Common myeloid progenitor, CD34-positive (primary cell): Measurements from ENCODE around the gene IGF2BP2.

Source experiments
- CTCF ChIA-PET: fragments of 350-600 bp; sonication (Branson Sonifier 250); formaldehyde crosslinking; loops from one replicate; lab custom pipeline; 2021; ENCODE audit warnings: antibody characterized with exemption; lab: Charles Lee
- POLR2A ChIA-PET: fragments of 350-600 bp; sonication (Branson Sonifier 250); formaldehyde crosslinking; loops from one replicate; lab custom pipeline; 2021; ENCODE audit warnings: antibody characterized with exemption; lab: Charles Lee
- DNase-seq, 3 donors: peaks; one replicate each; pipeline versions ENCODE4 v3.0.0 to v3.0.0-alpha.2; 2013
- H3K27ac ChIP-seq, 2 experiments: 1 replicate in 1 of 2; 2 replicates in 1 of 2; pipeline ENCODE4 v1.7.0; 2013; ENCODE audit warnings: inconsistent platforms in 2 of 2, low read length in 2 of 2, mild to moderate bottlenecking in 2 of 2, low read depth in 1 of 2, moderate library complexity in 1 of 2; ENCODE audit not compliant: severe bottlenecking in 2 of 2, insufficient read depth in 1 of 2, poor library complexity in 1 of 2
- H3K27me3 ChIP-seq, 5 experiments: replicated peaks in 2 of 5; 1 replicate in 3 of 5; 2 replicates in 2 of 5; pipeline versions ENCODE4 v1.6.1 to v1.7.0; 2013; ENCODE audit warnings: low read length in 4 of 5, mild to moderate bottlenecking in 2 of 5, moderate library complexity in 2 of 5, inconsistent platforms in 1 of 5; ENCODE audit not compliant: insufficient read depth in 5 of 5, control insufficient read depth in 4 of 5
- H3K36me3 ChIP-seq, 4 experiments: 1 replicate in 2 of 4; 2 replicates in 2 of 4; pipeline versions ENCODE4 v1.6.1 to v1.7.0; 2013; ENCODE audit warnings: low read length in 3 of 4, control low read depth in 1 of 4, mild to moderate bottlenecking in 1 of 4; ENCODE audit not compliant: control insufficient read depth in 4 of 4, insufficient read depth in 4 of 4
- H3K4me1 ChIP-seq, 4 experiments: 1 replicate in 3 of 4; 2 replicates in 1 of 4; pipeline versions ENCODE4 v1.6.1 to v1.7.1; 2013; ENCODE audit warnings: low read length in 3 of 4, mild to moderate bottlenecking in 3 of 4, control low read depth in 1 of 4, inconsistent platforms in 1 of 4, moderate library complexity in 1 of 4; ENCODE audit not compliant: control insufficient read depth in 4 of 4, insufficient read depth in 4 of 4; ENCODE audit errors: control extremely low read depth in 1 of 4
- H3K4me3 ChIP-seq, 7 experiments: 1 replicate in 4 of 7; 2 replicates in 3 of 7; pipeline versions ENCODE4 v1.5.1 to v1.7.0; 2013; ENCODE audit warnings: mild to moderate bottlenecking in 7 of 7, low read length in 6 of 7, moderate library complexity in 6 of 7, inconsistent platforms in 2 of 7, low read depth in 2 of 7, control low read depth in 1 of 7; ENCODE audit not compliant: insufficient read depth in 4 of 7, control insufficient read depth in 1 of 7; ENCODE audit errors: extremely low read depth in 1 of 7
- H3K9me3 ChIP-seq, 5 experiments: 1 replicate in 4 of 5; 2 replicates in 1 of 5; pipeline versions ENCODE4 v1.6.1 to v1.7.1; 2013; ENCODE audit warnings: low read length in 4 of 5, mild to moderate bottlenecking in 2 of 5, inconsistent platforms in 1 of 5, low read depth in 1 of 5, moderate library complexity in 1 of 5; ENCODE audit not compliant: control insufficient read depth in 4 of 5, insufficient read depth in 2 of 5; ENCODE audit errors: control extremely low read depth in 1 of 5
- WGBS: methylation state at CpG from one replicate; pipeline ENCODE4 v1.1.5; 2013; ENCODE audit not compliant: insufficient coverage; 5-methylcytosine and 5-hydroxymethylcytosine counted together

Gene IGF2BP2

GRCh38 chr3:185722881-185723280, 102.0 kb downstream of the IGF2BP2 start:
- no CpG with 5 or more reads among the region's 5 CpGs for WGBS
- no peak overlapping the region for H3K27ac ChIP-seq
- ChIA-PET POLR2A (no interaction called here), CTCF (interaction anchor here (0.9 to 1.8 kb wide), 6 partner anchors 9 to 61 kb away, joined by 3 to 7 read pairs (median 3); no protein-coding TSS in a partner anchor)
- no peak for DNase-seq
- H3K27me3 ChIP-seq, result no peaks in the 10 kb centered on the region
- no peaks in the 10 kb centered on the region for H3K9me3 ChIP-seq
- peaks cover 2 to 4% (median 3%) of the 10 kb centered on the region in 4 experiments for H3K36me3 ChIP-seq
- H3K4me3 ChIP-seq, result no peak overlapping the region
- peaks cover 0 to 3% (median 1%) of the 10 kb centered on the region in 4 experiments for H3K4me1 ChIP-seq

DNA sequence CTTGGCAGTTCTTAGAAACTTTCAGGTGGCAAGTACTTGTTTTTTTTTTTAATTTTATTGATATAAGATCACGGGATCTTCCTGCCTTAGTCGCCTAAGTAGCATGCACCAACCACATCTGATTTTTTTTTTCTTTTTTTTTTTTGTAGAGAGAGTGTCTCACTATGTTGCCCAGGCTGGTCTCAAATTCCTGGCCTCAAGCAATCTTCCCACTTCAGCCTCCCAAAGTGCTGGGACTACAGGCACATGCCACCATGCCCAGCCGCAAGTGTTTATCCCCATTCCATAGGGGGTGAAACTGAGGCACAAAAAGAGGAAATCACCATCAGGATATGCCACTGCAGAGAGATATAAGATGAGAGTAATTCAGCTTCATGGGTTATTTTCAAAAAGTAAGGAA, 102.9 kb downstream of the IGF2BP2 start:
- Histone ChIP-seq H3K4me1 (peaks cover 0 to 12% (median 7%) of the 10 kb centered on the region in 4 experiments), H3K9me3 (no peaks in the 10 kb centered on the region), H3K36me3 (peaks cover 2 to 4% (median 3%) of the 10 kb centered on the region in 4 experiments), H3K27me3 (no peaks in the 10 kb centered on the region), H3K27ac (no peak overlapping the region), H3K4me3 (no peak overlapping the region)
- CTCF ChIA-PET, result interaction anchor here (1.0 to 1.8 kb wide), 4 partner anchors 10 to 47 kb away, joined by 3 to 7 read pairs (median 4); no protein-coding TSS in a partner anchor
- no peak for DNase-seq
- no CpG with 5 or more reads among the region's 3 CpGs for WGBS
- POLR2A ChIA-PET, result no interaction called here

DNA sequence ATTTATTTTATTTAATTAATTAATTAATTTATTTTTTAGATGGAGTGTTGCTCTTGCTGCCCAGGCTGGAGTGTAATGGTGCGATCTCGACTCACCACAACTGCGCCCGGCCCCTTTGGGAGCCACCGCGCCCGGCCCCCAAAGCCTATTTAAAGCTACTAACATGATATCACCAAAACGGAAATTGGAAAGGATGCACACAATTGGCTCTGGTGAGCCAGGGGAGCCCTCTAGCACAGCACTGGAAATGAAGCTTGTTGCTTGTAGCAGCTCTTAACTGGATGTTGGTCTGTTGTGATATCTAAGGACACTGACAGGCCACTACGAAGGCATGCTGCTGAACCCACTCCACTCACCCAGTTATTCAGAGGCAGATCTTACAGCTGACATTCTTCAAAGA, 104.5 kb downstream of the IGF2BP2 start:
- peaks cover 0 to 20% (median 15%) of the 10 kb centered on the region in 4 experiments for H3K4me1 ChIP-seq
- CTCF ChIA-PET, result interaction anchor here (1.0 to 3.0 kb wide), 4 partner anchors 13 to 45 kb away, joined by 3 to 14 read pairs (median 4); no protein-coding TSS in a partner anchor
- H3K9me3 ChIP-seq, result no peaks in the 10 kb centered on the region
- no peak for DNase-seq
- POLR2A ChIA-PET, result no interaction called here
- peaks cover 0 to 4% (median 3%) of the 10 kb centered on the region in 4 experiments for H3K36me3 ChIP-seq
- H3K4me3 ChIP-seq, result no peak overlapping the region
- WGBS, result 100% methylated on average over 2 of the region's 9 CpGs
- H3K27ac ChIP-seq, result no peak overlapping the region
- no peaks in the 10 kb centered on the region for H3K27me3 ChIP-seq

DNA sequence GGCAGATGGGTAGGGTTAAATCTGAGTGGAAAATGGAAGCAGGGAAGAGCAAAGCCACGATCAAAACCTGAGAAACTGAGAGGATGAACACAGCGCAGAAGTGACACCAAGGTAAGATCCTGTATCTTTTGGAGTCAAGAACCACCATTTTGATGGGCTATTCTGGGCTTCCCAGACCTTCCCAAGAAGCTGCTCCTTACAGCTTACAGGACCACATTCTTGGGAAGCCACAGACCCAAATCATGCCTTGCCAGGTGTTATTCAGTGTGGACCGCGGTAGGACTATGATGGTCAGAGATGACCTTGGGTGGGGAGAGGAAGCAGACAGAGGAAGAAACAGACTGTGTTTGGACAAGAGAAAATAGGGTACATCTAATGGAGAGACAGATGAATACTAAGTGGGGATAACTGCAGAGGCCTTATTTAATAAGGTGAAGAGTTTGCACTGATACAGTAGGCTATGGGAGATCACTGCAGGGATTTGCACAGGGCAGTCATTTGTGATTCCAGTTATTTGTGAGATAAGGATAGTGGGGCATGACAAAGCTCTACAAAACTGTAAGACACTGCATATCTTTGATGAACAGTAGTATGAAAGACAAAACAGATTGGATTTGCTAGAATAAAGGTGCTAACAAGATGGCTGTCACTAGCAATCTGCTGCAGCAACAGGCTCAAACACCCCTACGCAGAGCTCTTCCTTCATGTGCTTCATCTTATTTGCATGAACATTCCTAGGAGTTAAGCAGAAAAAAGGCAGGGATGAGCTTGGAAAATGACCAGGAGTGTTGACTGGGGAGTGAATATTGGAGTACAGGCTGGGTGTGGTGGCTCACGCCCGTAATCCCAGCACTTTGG, 105.9 kb downstream of the IGF2BP2 start:
- POLR2A ChIA-PET, result no interaction called here
- no peaks in the 10 kb centered on the region for H3K27me3 ChIP-seq
- no peak overlapping the region for H3K27ac ChIP-seq
- 94% methylated on average over 4 of the region's 7 CpGs for WGBS
- H3K4me3 ChIP-seq, result no peak overlapping the region
- DNase-seq, result no peak
- H3K4me1 ChIP-seq, result peaks cover 0 to 25% (median 16%) of the 10 kb centered on the region in 4 experiments
- CTCF ChIA-PET, result interaction anchor here (1.0 to 3.0 kb wide), 6 partner anchors 14 to 62 kb away, joined by 3 to 14 read pairs (median 4); no protein-coding TSS in a partner anchor
- no peaks in the 10 kb centered on the region for H3K9me3 ChIP-seq
- H3K36me3 ChIP-seq, result peaks cover 0 to 4% (median 3%) of the 10 kb centered on the region in 4 experiments

DNA sequence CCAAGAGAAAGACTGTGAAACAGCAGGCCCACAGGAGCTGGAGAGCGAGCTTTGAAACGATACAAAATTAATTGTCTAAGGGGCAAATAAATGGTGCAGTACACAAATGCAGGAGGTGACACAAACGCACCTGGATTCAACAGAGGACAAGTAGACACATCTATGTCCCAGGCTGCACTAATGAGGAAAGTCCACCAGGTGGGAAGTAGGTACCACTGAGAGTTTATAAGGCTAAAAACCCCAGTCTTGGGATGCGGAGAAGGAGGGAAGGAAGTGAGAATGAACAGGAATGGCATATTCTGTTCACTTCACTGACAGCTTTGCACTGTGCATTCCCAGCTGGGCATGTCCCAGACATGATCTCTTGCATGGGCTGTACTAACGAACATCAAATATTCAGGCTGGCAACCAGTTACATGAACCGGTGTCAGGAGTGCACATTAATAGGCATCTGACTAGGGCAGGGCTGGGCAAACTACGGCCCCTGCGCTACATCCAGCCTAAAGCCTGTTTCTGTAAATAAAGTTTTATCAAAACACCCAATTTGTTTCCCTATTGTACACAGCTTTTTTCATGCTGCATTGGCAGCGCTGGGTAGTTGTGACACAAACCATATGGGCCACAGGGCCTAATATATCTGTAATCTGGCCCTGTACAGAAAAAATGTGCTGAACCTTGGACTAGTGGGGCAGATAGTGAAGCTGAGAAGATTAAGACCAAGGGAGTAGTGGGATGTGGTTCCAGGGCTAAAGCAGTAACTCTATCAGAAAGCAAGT, 107.0 kb downstream of the IGF2BP2 start:
- DNase-seq, result no peak
- H3K9me3 ChIP-seq, result no peaks in the 10 kb centered on the region
- H3K36me3 ChIP-seq, result peaks cover 0 to 4% (median 3%) of the 10 kb centered on the region in 4 experiments
- no peak overlapping the region for H3K4me3 ChIP-seq
- CTCF ChIA-PET, result interaction anchor here (0.6 to 1.6 kb wide), 6 partner anchors 20 to 60 kb away, joined by 3 to 6 read pairs (median 3); no protein-coding TSS in a partner anchor
- H3K4me1 ChIP-seq, result peaks cover 0 to 25% (median 16%) of the 10 kb centered on the region in 4 experiments
- POLR2A ChIA-PET, result interaction anchor here (0.7 kb wide), 1 partner anchor 14 kb away, joined by 3 read pairs; no protein-coding TSS in a partner anchor
- WGBS, result 97% methylated on average over 9 of the region's 9 CpGs
- no peaks in the 10 kb centered on the region for H3K27me3 ChIP-seq
- H3K27ac ChIP-seq, result no peak overlapping the region

DNA sequence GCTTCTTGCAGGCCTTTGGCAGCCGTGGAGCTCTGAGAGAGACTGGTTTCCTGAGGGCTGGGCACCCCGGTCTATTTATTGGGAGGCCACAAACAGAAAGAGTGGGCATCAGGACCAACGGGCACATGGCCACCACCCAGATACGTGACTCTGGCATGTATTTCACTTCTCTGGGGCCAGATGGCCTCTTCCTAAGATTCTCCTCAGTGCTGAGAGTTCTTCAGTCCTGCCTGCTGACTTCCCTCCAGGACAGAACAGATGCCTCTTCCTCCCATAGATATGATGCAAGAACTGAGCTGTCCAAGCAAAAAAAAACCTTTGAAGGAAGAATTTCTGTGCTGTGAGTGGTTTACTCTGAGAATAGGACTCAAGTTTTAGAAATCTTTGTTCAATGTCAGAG, 107.7 kb downstream of the IGF2BP2 start:
- 94% methylated on average over 4 of the region's 4 CpGs for WGBS
- Histone ChIP-seq H3K27ac (no peak overlapping the region), H3K36me3 (peaks cover 0 to 4% (median 3%) of the 10 kb centered on the region in 4 experiments), H3K4me1 (peaks cover 0 to 25% (median 16%) of the 10 kb centered on the region in 4 experiments), H3K9me3 (no peaks in the 10 kb centered on the region), H3K27me3 (no peaks in the 10 kb centered on the region), H3K4me3 (no peak overlapping the region)
- no peak for DNase-seq
- POLR2A ChIA-PET, result interaction anchor here (0.7 kb wide), 1 partner anchor 15 kb away, joined by 3 read pairs; no protein-coding TSS in a partner anchor
- CTCF ChIA-PET, result interaction anchor here (0.6 to 1.6 kb wide), 4 partner anchors 20 to 52 kb away, joined by 3 to 6 read pairs (median 3); no protein-coding TSS in a partner anchor
